ENCODE data around the gene RAMACL. TPM values are rescaled to one million over a fixed set of nuclear protein-coding genes. Genes with fewer than 3 reads are reported as not detected.

RAMACL gene
- total and polyA plus RNA-seq, 2 donors (not counting 1 experiment from before 2014, with no cell fraction given), result 0.22 to 5.0 TPM

DNA sequence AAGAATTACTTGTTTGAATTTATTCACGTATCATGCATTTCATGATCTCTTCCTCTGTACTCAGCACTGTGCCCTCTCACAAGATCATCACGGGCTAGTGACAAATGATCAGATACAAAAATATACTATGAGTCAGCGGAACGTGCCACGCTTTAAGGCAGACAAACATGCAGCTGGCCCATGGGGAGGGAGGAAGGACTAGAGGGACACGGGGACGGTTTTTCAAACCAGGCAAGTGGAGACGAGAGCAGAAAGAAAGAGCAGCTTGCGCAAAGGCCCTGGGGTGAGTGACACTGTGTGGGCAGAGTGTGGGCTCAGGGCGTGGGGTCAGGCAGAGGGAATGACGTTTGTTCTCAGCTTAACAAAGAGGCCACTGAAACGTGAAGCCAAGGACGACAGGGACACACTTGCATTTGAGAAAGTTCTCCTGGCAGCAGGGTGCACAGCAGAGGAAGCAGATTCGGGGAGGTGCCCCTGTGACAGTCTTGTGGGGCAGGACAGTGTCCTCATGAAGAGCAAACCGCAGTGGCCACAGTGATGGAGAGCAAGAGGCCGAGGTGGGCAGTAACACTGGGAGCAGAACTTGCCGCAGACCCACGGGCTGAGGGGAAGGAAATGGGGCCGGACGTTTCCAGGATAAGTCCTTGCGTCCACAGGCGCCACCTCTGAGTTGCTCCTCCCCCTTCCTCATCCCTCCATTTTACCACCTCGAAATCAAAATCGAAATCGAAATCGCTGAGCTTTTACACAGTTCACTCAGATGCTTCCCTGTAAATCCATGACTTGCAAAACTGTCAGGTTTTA lies 47.5 kb upstream of the RAMACL start:
- Histone ChIP-seq H3K36me3 (ENCODE audit: control insufficient read depth, insufficient read depth, low read length) (no peaks in the 10 kb centered on the region), H3K79me2 (ENCODE audit: control insufficient read depth, insufficient read depth, low read length) (no peaks in the 10 kb centered on the region), H3K9me3 (ENCODE audit: control insufficient read depth, insufficient read depth, low read depth, low read length) (no peaks in the 10 kb centered on the region), H4K20me1 (ENCODE audit: control insufficient read depth, extremely low read depth, insufficient read depth, low read length) (no peaks in the 10 kb centered on the region), H3K4me1 (ENCODE audit: control insufficient read depth, extremely low read depth, insufficient read depth, low read length) (peaks cover 2% of the 10 kb centered on the region), H3K4me2 (ENCODE audit: extremely low read depth, insufficient read depth, low read length) (no peak overlapping the region), H3K4me3 (replicated peaks in 1 of 4; ENCODE audit: control extremely low read depth in 1 of 4, insufficient read depth in 1 of 4, low read depth in 3 of 4, low read length in 4 of 4) (no peak overlapping the region), H2AFZ (ENCODE audit: low read length) (no peak overlapping the region), H3K9ac (ENCODE audit: insufficient read depth, low read length) (no peak overlapping the region), H3K27ac (ENCODE audit: insufficient read depth, low read length) (no peak overlapping the region), H3K27me3 (ENCODE audit: control insufficient read depth, insufficient read depth, low read length) (no peaks in the 10 kb centered on the region)
- peak; percentile 36 to 70 for DNase-seq (ENCODE audit: low read depth in 2 of 2)
- no peak for TF ChIP-seq EZH2 (IDR thresholded peaks at IDR 0.05; ENCODE audit: low read length, missing control alignments)
- TF ChIP-seq, protein P1, sequence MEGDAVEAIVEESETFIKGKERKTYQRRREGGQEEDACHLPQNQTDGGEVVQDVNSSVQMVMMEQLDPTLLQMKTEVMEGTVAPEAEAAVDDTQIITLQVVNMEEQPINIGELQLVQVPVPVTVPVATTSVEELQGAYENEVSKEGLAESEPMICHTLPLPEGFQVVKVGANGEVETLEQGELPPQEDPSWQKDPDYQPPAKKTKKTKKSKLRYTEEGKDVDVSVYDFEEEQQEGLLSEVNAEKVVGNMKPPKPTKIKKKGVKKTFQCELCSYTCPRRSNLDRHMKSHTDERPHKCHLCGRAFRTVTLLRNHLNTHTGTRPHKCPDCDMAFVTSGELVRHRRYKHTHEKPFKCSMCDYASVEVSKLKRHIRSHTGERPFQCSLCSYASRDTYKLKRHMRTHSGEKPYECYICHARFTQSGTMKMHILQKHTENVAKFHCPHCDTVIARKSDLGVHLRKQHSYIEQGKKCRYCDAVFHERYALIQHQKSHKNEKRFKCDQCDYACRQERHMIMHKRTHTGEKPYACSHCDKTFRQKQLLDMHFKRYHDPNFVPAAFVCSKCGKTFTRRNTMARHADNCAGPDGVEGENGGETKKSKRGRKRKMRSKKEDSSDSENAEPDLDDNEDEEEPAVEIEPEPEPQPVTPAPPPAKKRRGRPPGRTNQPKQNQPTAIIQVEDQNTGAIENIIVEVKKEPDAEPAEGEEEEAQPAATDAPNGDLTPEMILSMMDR (conservative IDR thresholded peaks at IDR 0.05 in 1 of 2, IDR thresholded peaks at IDR 0.05 in 1 of 2; ENCODE audit: low read depth in 1 of 2, low read length in 2 of 2), result no peak

DNA sequence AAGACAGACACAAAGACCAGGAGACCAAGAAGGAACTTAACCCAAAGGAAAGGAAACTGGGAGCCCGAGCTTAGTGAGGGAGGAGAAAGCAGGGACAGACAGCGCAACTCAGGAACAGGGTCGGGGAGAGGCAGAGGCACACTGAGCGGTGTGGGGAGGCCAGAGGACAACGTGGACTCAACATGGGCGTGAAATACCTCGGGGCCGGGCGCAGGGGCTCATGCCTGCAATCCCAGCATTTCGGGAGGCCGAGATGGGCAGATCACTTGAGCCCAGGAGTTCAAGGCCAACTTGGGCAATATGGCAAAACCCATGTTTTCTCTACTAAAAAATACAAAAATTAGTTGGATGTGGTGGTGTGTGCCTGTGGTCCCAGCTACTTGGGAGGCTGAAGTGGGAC lies 46.3 kb upstream of the RAMACL start:
- H3K4me2 ChIP-seq (ENCODE audit: extremely low read depth, insufficient read depth, low read length), result no peak overlapping the region
- peaks cover 11% of the 10 kb centered on the region for H3K4me1 ChIP-seq (ENCODE audit: control insufficient read depth, extremely low read depth, insufficient read depth, low read length)
- no peak for TF ChIP-seq EZH2 (IDR thresholded peaks at IDR 0.05; ENCODE audit: low read length, missing control alignments)
- TF ChIP-seq, protein P1 (conservative IDR thresholded peaks at IDR 0.05 in 1 of 2, IDR thresholded peaks at IDR 0.05 in 1 of 2; ENCODE audit: low read depth in 1 of 2, low read length in 2 of 2), result no peak

DNA sequence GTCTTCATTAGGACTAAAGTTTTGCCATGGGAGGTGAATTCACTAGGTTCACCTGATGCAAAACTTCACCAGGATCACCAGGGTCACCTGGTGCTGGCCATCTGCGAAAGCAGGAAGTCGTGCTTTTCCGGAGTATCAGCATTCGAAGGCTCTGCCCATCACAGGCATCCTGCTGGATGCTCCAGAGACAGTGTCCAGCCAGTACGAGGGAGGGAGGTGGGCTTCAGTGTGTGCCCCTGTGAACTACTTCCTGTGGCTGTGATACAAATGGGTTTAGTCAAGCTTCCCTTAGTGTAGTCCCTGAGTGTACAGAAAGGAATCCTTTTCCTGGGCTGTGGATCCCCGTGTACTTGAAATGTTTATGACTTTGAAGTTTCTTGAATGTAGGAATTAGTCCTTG lies 44.0 kb upstream of the RAMACL start:
- peaks cover 13% of the 10 kb centered on the region for H3K79me2 ChIP-seq (ENCODE audit: control insufficient read depth, insufficient read depth, low read length)
- no peaks in the 10 kb centered on the region for H4K20me1 ChIP-seq (ENCODE audit: control insufficient read depth, extremely low read depth, insufficient read depth, low read length)
- peaks cover 11% of the 10 kb centered on the region for H3K4me1 ChIP-seq (ENCODE audit: control insufficient read depth, extremely low read depth, insufficient read depth, low read length)
- H3K4me2 ChIP-seq (ENCODE audit: extremely low read depth, insufficient read depth, low read length), result no peak overlapping the region
- TF ChIP-seq, protein P1 (conservative IDR thresholded peaks at IDR 0.05 in 1 of 2, IDR thresholded peaks at IDR 0.05 in 1 of 2; ENCODE audit: low read depth in 1 of 2, low read length in 2 of 2), result no peak
- no peak for TF ChIP-seq EZH2 (IDR thresholded peaks at IDR 0.05; ENCODE audit: low read length, missing control alignments)
- no peak overlapping the region for H2AFZ ChIP-seq (ENCODE audit: low read length)
- H3K9me3 ChIP-seq (ENCODE audit: control insufficient read depth, insufficient read depth, low read depth, low read length), result no peaks in the 10 kb centered on the region
- no peak overlapping the region for H3K9ac ChIP-seq (ENCODE audit: insufficient read depth, low read length)
- H3K36me3 ChIP-seq (ENCODE audit: control insufficient read depth, insufficient read depth, low read length), result no peaks in the 10 kb centered on the region
- DNase-seq (ENCODE audit: low read depth in 2 of 2), result no peak
- no peaks in the 10 kb centered on the region for H3K27me3 ChIP-seq (ENCODE audit: control insufficient read depth, insufficient read depth, low read length)
- H3K4me3 ChIP-seq (replicated peaks in 1 of 4; ENCODE audit: control extremely low read depth in 1 of 4, insufficient read depth in 1 of 4, low read depth in 3 of 4, low read length in 4 of 4), result no peak overlapping the region
- H3K27ac ChIP-seq (ENCODE audit: insufficient read depth, low read length), result no peak overlapping the region

More for the DNA sequence above, 46.3 kb upstream of the RAMACL start:
- H3K27ac ChIP-seq (ENCODE audit: insufficient read depth, low read length), result no peak overlapping the region
- H3K36me3 ChIP-seq (ENCODE audit: control insufficient read depth, insufficient read depth, low read length), result no peaks in the 10 kb centered on the region
- no peaks in the 10 kb centered on the region for H3K79me2 ChIP-seq (ENCODE audit: control insufficient read depth, insufficient read depth, low read length)
- no peak overlapping the region for H3K4me3 ChIP-seq (replicated peaks in 1 of 4; ENCODE audit: control extremely low read depth in 1 of 4, insufficient read depth in 1 of 4, low read depth in 3 of 4, low read length in 4 of 4)
- no peak overlapping the region for H2AFZ ChIP-seq (ENCODE audit: low read length)
- no peaks in the 10 kb centered on the region for H3K27me3 ChIP-seq (ENCODE audit: control insufficient read depth, insufficient read depth, low read length)
- no peak for DNase-seq (ENCODE audit: low read depth in 2 of 2)
- H4K20me1 ChIP-seq (ENCODE audit: control insufficient read depth, extremely low read depth, insufficient read depth, low read length), result no peaks in the 10 kb centered on the region
- no peak overlapping the region for H3K9ac ChIP-seq (ENCODE audit: insufficient read depth, low read length)
- H3K9me3 ChIP-seq (ENCODE audit: control insufficient read depth, insufficient read depth, low read depth, low read length), result no peaks in the 10 kb centered on the region

Data from fibroblast of lung (primary cell).